ENCODE measurements around the gene P2RY6. TPM values are rescaled to one million over a fixed set of nuclear protein-coding genes. Genes with fewer than 3 reads are reported as not detected.

Gene P2RY6
- total RNA-seq, 2 experiments from 2014 or later = not detected

DNA sequence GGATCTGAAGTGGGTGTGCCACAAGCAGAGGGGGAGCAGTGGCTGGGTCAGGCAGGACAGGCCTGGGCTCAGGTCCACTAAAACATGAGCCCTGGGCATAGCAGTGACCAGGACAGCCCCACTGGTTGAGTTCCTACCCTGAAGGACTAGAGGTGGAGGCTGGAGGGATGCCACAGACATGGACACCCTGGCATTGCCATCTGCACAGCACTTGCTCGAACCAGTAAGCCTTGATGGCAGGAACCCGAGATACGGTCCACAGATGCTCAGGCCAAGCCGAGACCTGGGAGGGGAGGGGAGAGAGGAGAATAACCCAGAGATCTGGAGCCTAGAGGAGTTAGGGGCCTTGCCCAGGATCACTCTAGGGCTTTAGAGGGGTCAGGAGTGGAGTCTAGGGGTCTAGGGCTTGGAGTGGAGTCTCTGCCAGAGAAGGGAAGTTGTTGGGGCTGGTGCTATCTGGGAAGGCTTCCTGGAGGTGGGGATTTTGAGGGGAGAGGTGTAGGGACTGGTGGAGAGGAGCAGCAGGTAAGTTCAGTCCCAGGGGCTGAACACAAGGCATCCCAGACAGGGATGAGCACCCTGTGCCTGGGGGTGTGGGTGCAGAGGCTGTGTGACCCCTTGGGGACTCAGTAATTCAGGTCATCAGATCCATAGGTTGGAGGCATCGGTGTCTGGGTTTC lies 73.5 kb downstream of the P2RY6 start:
- DNase-seq (ENCODE audit: low spot score) = no peak
- H3K79me2 ChIP-seq (ENCODE audit: insufficient read depth, low read depth, low read length) = no peaks in the 10 kb centered on the region
- ChIA-PET POLR2A (no interaction called here), CTCF (ENCODE audit: unreplicated experiment) (no interaction called here)
- no peaks in the 10 kb centered on the region for H4K20me1 ChIP-seq (ENCODE audit: insufficient read depth, low read length)
- no peak overlapping the region for H2AFZ ChIP-seq (ENCODE audit: low read length)
- no peak overlapping the region for H3K27ac ChIP-seq (ENCODE audit: low read depth, low read length, poor library complexity, severe bottlenecking)
- no peak overlapping the region for H3K4me3 ChIP-seq (ENCODE audit: low read depth, low read length, poor library complexity, severe bottlenecking)
- H3K9me2 ChIP-seq (ENCODE audit: insufficient read depth, low read length) = no peaks in the 10 kb centered on the region
- TF ChIP-seq, protein P1, sequence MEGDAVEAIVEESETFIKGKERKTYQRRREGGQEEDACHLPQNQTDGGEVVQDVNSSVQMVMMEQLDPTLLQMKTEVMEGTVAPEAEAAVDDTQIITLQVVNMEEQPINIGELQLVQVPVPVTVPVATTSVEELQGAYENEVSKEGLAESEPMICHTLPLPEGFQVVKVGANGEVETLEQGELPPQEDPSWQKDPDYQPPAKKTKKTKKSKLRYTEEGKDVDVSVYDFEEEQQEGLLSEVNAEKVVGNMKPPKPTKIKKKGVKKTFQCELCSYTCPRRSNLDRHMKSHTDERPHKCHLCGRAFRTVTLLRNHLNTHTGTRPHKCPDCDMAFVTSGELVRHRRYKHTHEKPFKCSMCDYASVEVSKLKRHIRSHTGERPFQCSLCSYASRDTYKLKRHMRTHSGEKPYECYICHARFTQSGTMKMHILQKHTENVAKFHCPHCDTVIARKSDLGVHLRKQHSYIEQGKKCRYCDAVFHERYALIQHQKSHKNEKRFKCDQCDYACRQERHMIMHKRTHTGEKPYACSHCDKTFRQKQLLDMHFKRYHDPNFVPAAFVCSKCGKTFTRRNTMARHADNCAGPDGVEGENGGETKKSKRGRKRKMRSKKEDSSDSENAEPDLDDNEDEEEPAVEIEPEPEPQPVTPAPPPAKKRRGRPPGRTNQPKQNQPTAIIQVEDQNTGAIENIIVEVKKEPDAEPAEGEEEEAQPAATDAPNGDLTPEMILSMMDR (conservative IDR thresholded peaks at IDR 0.05; ENCODE audit: low read length) = no peak
- TF ChIP-seq EZH2phosphoT487 (IDR thresholded peaks at IDR 0.05; ENCODE audit: borderline replicate concordance, low read depth, low read length) = no peak
- no TSS peak for BruUV-seq (replicated peaks)
- intact Hi-C loops (cut with micrococcal nuclease; ENCODE audit: unreplicated experiment) = no loop called here
- no peaks in the 10 kb centered on the region for H3K4me1 ChIP-seq (ENCODE audit: insufficient read depth, low read length, poor library complexity, severe bottlenecking)
- H3K36me3 ChIP-seq (ENCODE audit: insufficient read depth, low read length) = no peaks in the 10 kb centered on the region
- H3K9me3 ChIP-seq (ENCODE audit: low read length) = no peaks in the 10 kb centered on the region
- no peak overlapping the region for H3K4me2 ChIP-seq (ENCODE audit: low read length)

DNA sequence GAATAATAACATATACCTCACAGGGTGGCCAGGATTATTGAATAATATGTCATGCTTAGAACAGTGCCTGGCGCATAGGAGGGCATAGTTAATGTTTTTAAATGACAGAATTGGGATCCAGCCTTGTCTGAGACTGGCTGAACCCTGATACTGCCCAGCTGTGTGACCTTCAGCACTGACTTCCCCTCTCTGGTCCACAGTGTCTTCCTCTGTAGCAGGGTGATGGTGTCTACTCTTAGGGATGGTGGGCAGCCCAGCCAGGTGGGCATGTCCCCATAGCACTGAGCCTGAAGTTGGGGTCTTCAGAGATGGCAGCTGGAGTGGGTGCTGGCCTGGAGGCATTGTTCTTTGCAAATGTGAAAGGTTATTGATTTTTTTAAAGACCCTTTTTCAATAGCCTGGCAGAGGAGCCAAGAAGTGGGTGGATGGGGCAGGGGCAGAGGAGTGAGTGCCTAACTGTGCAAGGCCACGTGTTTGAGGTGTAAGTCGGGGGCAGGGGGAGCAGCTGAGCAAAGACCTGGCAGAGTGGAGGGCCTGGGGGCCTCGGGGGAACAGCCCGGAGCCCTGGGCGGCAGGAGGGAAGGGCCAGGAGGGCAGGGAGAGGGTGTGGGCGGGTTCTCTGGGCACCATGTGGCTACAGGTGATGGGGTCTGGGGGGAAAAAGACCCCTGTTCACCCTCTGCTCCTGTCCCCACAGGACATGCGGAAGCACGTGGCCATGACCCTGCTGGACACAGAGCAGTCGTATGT lies 74.2 kb downstream of the P2RY6 start:
- no peak for DNase-seq (ENCODE audit: low spot score)
- no peak overlapping the region for H3K4me3 ChIP-seq (ENCODE audit: low read depth, low read length, poor library complexity, severe bottlenecking)
- H3K36me3 ChIP-seq (ENCODE audit: insufficient read depth, low read length) = no peaks in the 10 kb centered on the region
- no peaks in the 10 kb centered on the region for H3K79me2 ChIP-seq (ENCODE audit: insufficient read depth, low read depth, low read length)
- no peaks in the 10 kb centered on the region for H3K4me1 ChIP-seq (ENCODE audit: insufficient read depth, low read length, poor library complexity, severe bottlenecking)
- TF ChIP-seq, protein P1 (conservative IDR thresholded peaks at IDR 0.05; ENCODE audit: low read length) = no peak
- H4K20me1 ChIP-seq (ENCODE audit: insufficient read depth, low read length) = no peaks in the 10 kb centered on the region
- no peaks in the 10 kb centered on the region for H3K9me3 ChIP-seq (ENCODE audit: low read length)
- no peaks in the 10 kb centered on the region for H3K9me2 ChIP-seq (ENCODE audit: insufficient read depth, low read length)
- no peak overlapping the region for H2AFZ ChIP-seq (ENCODE audit: low read length)
- no peak overlapping the region for H3K27ac ChIP-seq (ENCODE audit: low read depth, low read length, poor library complexity, severe bottlenecking)
- no peak overlapping the region for H3K4me2 ChIP-seq (ENCODE audit: low read length)
- POLR2A ChIA-PET = no interaction called here
- no TSS peak for BruUV-seq (replicated peaks)
- intact Hi-C loops (cut with micrococcal nuclease; ENCODE audit: unreplicated experiment) = no loop called here
- CTCF ChIA-PET (ENCODE audit: unreplicated experiment) = no interaction called here

DNA sequence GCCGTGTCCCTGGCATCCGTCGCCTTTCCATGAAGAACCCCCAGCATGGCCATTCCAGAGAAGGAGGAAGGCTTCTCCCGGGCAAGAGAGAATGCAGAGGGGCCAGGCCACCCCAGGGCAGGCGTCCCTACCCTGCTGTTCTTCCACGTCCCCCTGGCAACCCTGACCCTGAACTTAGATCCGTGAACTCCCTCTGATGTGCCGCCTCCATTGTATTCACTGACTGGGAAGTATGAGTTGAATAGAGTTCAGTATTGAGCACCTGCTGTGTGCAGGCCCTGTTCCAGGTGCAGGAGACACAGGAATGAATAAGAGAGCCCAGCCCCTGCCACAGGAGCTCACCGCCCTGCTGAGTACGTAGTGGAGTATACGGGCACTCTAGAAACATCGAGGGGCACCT lies 74.9 kb downstream of the P2RY6 start:
- Histone ChIP-seq H3K27ac (ENCODE audit: low read depth, low read length, poor library complexity, severe bottlenecking) (no peak overlapping the region), H3K36me3 (ENCODE audit: insufficient read depth, low read length) (no peaks in the 10 kb centered on the region), H2AFZ (ENCODE audit: low read length) (no peak overlapping the region), H3K4me2 (ENCODE audit: low read length) (no peak overlapping the region), H3K4me1 (ENCODE audit: insufficient read depth, low read length, poor library complexity, severe bottlenecking) (no peaks in the 10 kb centered on the region), H4K20me1 (ENCODE audit: insufficient read depth, low read length) (no peaks in the 10 kb centered on the region), H3K9me3 (ENCODE audit: low read length) (no peaks in the 10 kb centered on the region), H3K4me3 (ENCODE audit: low read depth, low read length, poor library complexity, severe bottlenecking) (no peak overlapping the region), H3K79me2 (ENCODE audit: insufficient read depth, low read depth, low read length) (no peaks in the 10 kb centered on the region), H3K9me2 (ENCODE audit: insufficient read depth, low read length) (no peaks in the 10 kb centered on the region)
- POLR2A ChIA-PET = no interaction called here
- intact Hi-C loops (cut with micrococcal nuclease; ENCODE audit: unreplicated experiment) = no loop called here
- CTCF ChIA-PET (ENCODE audit: unreplicated experiment) = no interaction called here
- TF ChIP-seq EZH2phosphoT487 (IDR thresholded peaks at IDR 0.05; ENCODE audit: borderline replicate concordance, low read depth, low read length) = no peak
- DNase-seq (ENCODE audit: low spot score) = no peak
- no TSS peak for BruUV-seq (replicated peaks)

Other genes with a start within 250 kb of the P2RY6 start
- gene FCHSD2, start 130.0 kb upstream of the P2RY6 start, total RNA-seq (2014; rRNA removed; shearing (Covaris generic)) = 39.0 and 48.7 TPM in 2 replicates
- gene FCHSD2, start 130.0 kb upstream of the P2RY6 start, total RNA-seq (2022) = 128 and 147 TPM in 2 replicates
- gene P2RY2, start 54.1 kb upstream of the P2RY6 start, total RNA-seq (2014; rRNA removed; shearing (Covaris generic)) = not detected in 2 replicates
- not detected in 2 replicates for gene P2RY2, start 54.1 kb upstream of the P2RY6 start, total RNA-seq (2022)
- 0.19 and 0.21 TPM in 2 replicates for gene ARHGEF17, start 35.9 kb downstream of the P2RY6 start, total RNA-seq (2014; rRNA removed; shearing (Covaris generic))
- gene ARHGEF17, start 35.9 kb downstream of the P2RY6 start, total RNA-seq (2022) = 0.57 and 1.4 TPM in 2 replicates
- gene RELT, start 104.1 kb downstream of the P2RY6 start, total RNA-seq (2014; rRNA removed; shearing (Covaris generic)) = 16.6 and 21.5 TPM in 2 replicates
- gene RELT, start 104.1 kb downstream of the P2RY6 start, total RNA-seq (2022) = 24.7 and 30.8 TPM in 2 replicates